HL-60 (cell line): ENCODE measurements around the gene TBC1D1.

Source experiments
- GABPA ChIP-seq: IDR thresholded peaks from 2 replicates; pipeline ENCODE4 v1.6.1; 2012; ENCODE audit warnings: low read depth
- POLR2AphosphoS5 ChIP-seq: IDR thresholded peaks from 2 replicates; pipeline ENCODE4 v1.6.1; 2012; ENCODE audit warnings: low read depth
- TF ChIP-seq, protein P1 (sequence below): IDR thresholded peaks from one replicate; pipeline ENCODE4 v1.5.1; 2011; ENCODE audit warnings: low read length, control low read depth, inconsistent platforms; ENCODE audit not compliant: insufficient read depth

DNA sequence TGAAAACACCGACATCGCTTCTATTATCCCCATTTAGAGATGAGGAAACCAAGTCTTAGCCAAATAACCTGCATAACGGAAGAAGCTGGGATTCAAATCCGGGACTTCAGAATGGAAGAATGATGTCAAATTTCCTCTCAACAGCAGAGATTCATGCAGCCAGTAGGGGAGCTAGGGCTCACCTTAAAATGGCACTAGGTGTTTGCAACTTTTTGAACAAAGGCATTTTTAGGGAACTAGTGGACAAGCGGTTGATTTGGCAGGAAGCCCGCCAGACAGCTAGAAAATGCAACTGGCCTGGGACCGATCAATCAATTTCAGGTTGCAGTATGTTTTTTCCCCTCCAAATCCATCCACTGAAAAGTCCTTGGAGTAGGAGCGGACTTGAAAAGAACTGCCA, 293.5 kb downstream of the TBC1D1 start:
- TF ChIP-seq, protein P1, sequence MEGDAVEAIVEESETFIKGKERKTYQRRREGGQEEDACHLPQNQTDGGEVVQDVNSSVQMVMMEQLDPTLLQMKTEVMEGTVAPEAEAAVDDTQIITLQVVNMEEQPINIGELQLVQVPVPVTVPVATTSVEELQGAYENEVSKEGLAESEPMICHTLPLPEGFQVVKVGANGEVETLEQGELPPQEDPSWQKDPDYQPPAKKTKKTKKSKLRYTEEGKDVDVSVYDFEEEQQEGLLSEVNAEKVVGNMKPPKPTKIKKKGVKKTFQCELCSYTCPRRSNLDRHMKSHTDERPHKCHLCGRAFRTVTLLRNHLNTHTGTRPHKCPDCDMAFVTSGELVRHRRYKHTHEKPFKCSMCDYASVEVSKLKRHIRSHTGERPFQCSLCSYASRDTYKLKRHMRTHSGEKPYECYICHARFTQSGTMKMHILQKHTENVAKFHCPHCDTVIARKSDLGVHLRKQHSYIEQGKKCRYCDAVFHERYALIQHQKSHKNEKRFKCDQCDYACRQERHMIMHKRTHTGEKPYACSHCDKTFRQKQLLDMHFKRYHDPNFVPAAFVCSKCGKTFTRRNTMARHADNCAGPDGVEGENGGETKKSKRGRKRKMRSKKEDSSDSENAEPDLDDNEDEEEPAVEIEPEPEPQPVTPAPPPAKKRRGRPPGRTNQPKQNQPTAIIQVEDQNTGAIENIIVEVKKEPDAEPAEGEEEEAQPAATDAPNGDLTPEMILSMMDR = no peak
- TF ChIP-seq POLR2AphosphoS5 (no peak), GABPA (no peak)
